Measurements from ENCODE around the gene FNDC3B.
A peak's percentile ranks its signal among the peaks of the same experiment; 100 is the strongest.

Gene FNDC3B

DNA sequence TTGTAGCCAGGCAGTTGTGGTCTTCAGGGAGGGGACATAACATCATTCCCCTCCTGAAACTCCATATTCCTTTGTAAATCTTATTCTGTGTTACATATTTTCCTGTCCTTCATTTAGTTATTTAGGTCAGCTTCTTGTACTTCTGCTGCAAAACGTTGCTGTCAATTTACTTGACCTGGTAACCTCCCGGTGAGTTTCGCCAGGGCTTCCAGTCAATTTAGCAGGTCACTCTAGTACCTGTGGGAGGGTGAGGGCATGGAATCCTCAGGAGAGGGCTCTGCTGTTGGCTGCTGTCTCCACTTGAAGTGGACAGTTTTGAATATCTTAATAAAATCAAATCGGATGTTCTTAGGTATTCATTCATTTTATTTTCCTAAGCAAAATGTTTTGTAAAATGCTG lies 29.6 kb downstream of the FNDC3B start:
- peaks cover 0 to 48% of the 10 kb centered on the region in 2 donors for H3K36me3 ChIP-seq (replicated peaks in 1 of 2; ENCODE audit: control insufficient read depth in 2 of 2, insufficient read depth in 2 of 2, low read length in 2 of 2)
- no CpG with 5 or more reads among the region's 4 CpGs for WGBS, 2 donors (ENCODE audit: extremely low coverage in 2 of 2, insufficient read length in 2 of 2, insufficient replicate concordance in 1 of 2)
- H3K23ac ChIP-seq (ENCODE audit: low read depth, low read length, poor library complexity) = no peak overlapping the region
- no peak overlapping the region for H4K8ac ChIP-seq (ENCODE audit: low read depth, low read length)
- no peak overlapping the region for H3K4me2 ChIP-seq (ENCODE audit: insufficient read depth, low read length, poor library complexity, severe bottlenecking)
- H3K4me3 ChIP-seq (ENCODE audit: low read length in 2 of 2) = no peak overlapping the region
- H2BK5ac ChIP-seq (ENCODE audit: low read length) = no peak overlapping the region
- DNase-seq (ENCODE audit: low spot score) = no peak
- no peak overlapping the region for H2AK5ac ChIP-seq (ENCODE audit: low read depth, low read length)
- H2BK15ac ChIP-seq (ENCODE audit: low read length) = no peak overlapping the region
- H3K18ac ChIP-seq (ENCODE audit: low read length) = no peak overlapping the region
- H2BK120ac ChIP-seq (ENCODE audit: low read depth, low read length) = no peak overlapping the region
- no peak overlapping the region for H4K91ac ChIP-seq (ENCODE audit: low read depth, low read length, poor library complexity)
- no peaks in the 10 kb centered on the region for H3K27me3 ChIP-seq (ENCODE audit: control insufficient read depth in 3 of 3, insufficient read depth in 3 of 3, low read depth in 1 of 3, low read length in 3 of 3)
- H3K9me3 ChIP-seq (replicated peaks in 1 of 2; ENCODE audit: control insufficient read depth in 2 of 2, insufficient read depth in 1 of 2, low read depth in 1 of 2, low read length in 2 of 2) = peaks cover 0 to 2% of the 10 kb centered on the region in 2 donors
- no peak overlapping the region for H3K9ac ChIP-seq (ENCODE audit: low read depth, low read length, poor library complexity)
- H2BK12ac ChIP-seq (ENCODE audit: low read length) = no peak overlapping the region
- H3K4ac ChIP-seq (ENCODE audit: low read length) = no peak overlapping the region
- H3K14ac ChIP-seq (ENCODE audit: low read length) = no peak overlapping the region
- no peaks in the 10 kb centered on the region for H3K79me1 ChIP-seq (ENCODE audit: low read depth, low read length)
- H3K27ac ChIP-seq (replicated peaks; ENCODE audit: low read length) = peak overlapping the region; percentile 28
- H2AFZ ChIP-seq (ENCODE audit: low read length) = no peak overlapping the region
- H3K4me1 ChIP-seq (ENCODE audit: control insufficient read depth in 2 of 2, insufficient read depth in 1 of 2, low read depth in 1 of 2, low read length in 2 of 2) = peaks cover 14 to 21% of the 10 kb centered on the region in 2 donors

DNA sequence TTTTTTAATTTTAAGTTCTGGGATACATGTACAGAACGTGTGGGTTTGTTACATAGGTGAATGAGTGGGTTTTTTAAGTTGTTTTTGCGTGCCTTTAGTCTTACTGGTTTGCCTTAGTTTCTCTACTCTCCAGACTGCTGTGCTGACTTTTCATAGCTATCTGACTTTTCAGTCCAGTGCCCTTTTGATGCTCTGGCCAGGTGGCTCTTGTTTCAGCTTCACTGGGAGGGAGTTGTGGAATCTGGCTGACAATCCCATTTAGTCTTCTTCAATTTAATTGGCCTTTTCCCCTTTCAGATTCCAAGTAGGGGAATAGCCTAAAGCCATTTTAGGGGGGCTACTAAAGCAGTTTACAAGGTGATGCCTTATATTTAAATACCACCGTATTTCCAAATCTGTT lies 30.1 kb downstream of the FNDC3B start:
- no peak overlapping the region for H3K4me2 ChIP-seq (ENCODE audit: insufficient read depth, low read length, poor library complexity, severe bottlenecking)
- no peaks in the 10 kb centered on the region for H3K27me3 ChIP-seq (ENCODE audit: control insufficient read depth in 3 of 3, insufficient read depth in 3 of 3, low read depth in 1 of 3, low read length in 3 of 3)
- peak overlapping the region; percentile 47 for H3K27ac ChIP-seq (replicated peaks; ENCODE audit: low read length)
- H3K36me3 ChIP-seq (replicated peaks in 1 of 2; ENCODE audit: control insufficient read depth in 2 of 2, insufficient read depth in 2 of 2, low read length in 2 of 2) = peaks cover 0 to 43% of the 10 kb centered on the region in 2 donors
- no peak overlapping the region for H3K23ac ChIP-seq (ENCODE audit: low read depth, low read length, poor library complexity)
- H3K4ac ChIP-seq (ENCODE audit: low read length) = no peak overlapping the region
- no peak overlapping the region for H4K8ac ChIP-seq (ENCODE audit: low read depth, low read length)
- no peak overlapping the region for H2BK15ac ChIP-seq (ENCODE audit: low read length)
- H3K14ac ChIP-seq (ENCODE audit: low read length) = no peak overlapping the region
- H3K4me1 ChIP-seq (ENCODE audit: control insufficient read depth in 2 of 2, insufficient read depth in 1 of 2, low read depth in 1 of 2, low read length in 2 of 2) = peaks cover 19 to 23% of the 10 kb centered on the region in 2 donors
- no peaks in the 10 kb centered on the region for H3K79me1 ChIP-seq (ENCODE audit: low read depth, low read length)
- H2BK5ac ChIP-seq (ENCODE audit: low read length) = no peak overlapping the region
- no peak overlapping the region for H3K18ac ChIP-seq (ENCODE audit: low read length)
- DNase-seq (ENCODE audit: low spot score) = no peak
- WGBS, 2 donors (ENCODE audit: extremely low coverage in 2 of 2, insufficient read length in 2 of 2, insufficient replicate concordance in 1 of 2) = no CpG with 5 or more reads among the region's 3 CpGs
- no peak overlapping the region for H2AFZ ChIP-seq (ENCODE audit: low read length)
- no peak overlapping the region for H4K91ac ChIP-seq (ENCODE audit: low read depth, low read length, poor library complexity)
- H2AK5ac ChIP-seq (ENCODE audit: low read depth, low read length) = no peak overlapping the region
- H2BK12ac ChIP-seq (ENCODE audit: low read length) = no peak overlapping the region
- no peak overlapping the region for H3K4me3 ChIP-seq (ENCODE audit: low read length in 2 of 2)
- H3K9ac ChIP-seq (ENCODE audit: low read depth, low read length, poor library complexity) = no peak overlapping the region
- no peak overlapping the region for H2BK120ac ChIP-seq (ENCODE audit: low read depth, low read length)
- no peaks in the 10 kb centered on the region for H3K9me3 ChIP-seq (replicated peaks in 1 of 2; ENCODE audit: control insufficient read depth in 2 of 2, insufficient read depth in 1 of 2, low read depth in 1 of 2, low read length in 2 of 2)

DNA sequence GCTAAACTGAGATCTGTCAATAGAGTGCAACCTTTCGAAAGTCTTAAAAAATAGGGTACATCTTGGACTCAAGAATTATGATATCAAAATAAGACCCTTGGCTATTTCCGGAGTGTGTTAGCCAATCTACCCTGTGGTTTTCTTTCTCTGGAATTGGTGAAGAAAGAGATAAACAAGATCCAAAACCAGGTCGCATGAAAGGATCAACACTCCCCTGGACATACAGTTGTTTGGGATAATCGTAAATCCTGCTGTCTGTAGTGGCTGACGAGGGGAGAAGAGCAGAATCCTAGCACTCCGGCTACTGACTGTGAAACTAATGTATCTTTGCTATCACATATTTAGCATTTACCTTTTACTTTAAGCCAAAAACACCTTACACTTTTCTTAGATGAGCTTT lies 30.9 kb downstream of the FNDC3B start:
- Histone ChIP-seq H3K23ac (ENCODE audit: low read depth, low read length, poor library complexity) (no peak overlapping the region), H3K14ac (ENCODE audit: low read length) (no peak overlapping the region), H3K27me3 (ENCODE audit: control insufficient read depth in 3 of 3, insufficient read depth in 3 of 3, low read depth in 1 of 3, low read length in 3 of 3) (no peaks in the 10 kb centered on the region), H2BK15ac (ENCODE audit: low read length) (no peak overlapping the region), H3K4me2 (ENCODE audit: insufficient read depth, low read length, poor library complexity, severe bottlenecking) (no peak overlapping the region), H2AFZ (ENCODE audit: low read length) (no peak overlapping the region), H3K4ac (ENCODE audit: low read length) (no peak overlapping the region), H3K9me3 (replicated peaks in 1 of 2; ENCODE audit: control insufficient read depth in 2 of 2, insufficient read depth in 1 of 2, low read depth in 1 of 2, low read length in 2 of 2) (no peaks in the 10 kb centered on the region), H2BK5ac (ENCODE audit: low read length) (no peak overlapping the region), H2BK120ac (ENCODE audit: low read depth, low read length) (no peak overlapping the region), H2BK12ac (ENCODE audit: low read length) (no peak overlapping the region), H4K8ac (ENCODE audit: low read depth, low read length) (no peak overlapping the region), H3K4me3 (ENCODE audit: low read length in 2 of 2) (no peak overlapping the region), H4K91ac (ENCODE audit: low read depth, low read length, poor library complexity) (no peak overlapping the region), H3K36me3 (replicated peaks in 1 of 2; ENCODE audit: control insufficient read depth in 2 of 2, insufficient read depth in 2 of 2, low read length in 2 of 2) (peaks cover 0 to 39% of the 10 kb centered on the region in 2 donors), H3K18ac (ENCODE audit: low read length) (no peak overlapping the region), H3K79me1 (ENCODE audit: low read depth, low read length) (no peaks in the 10 kb centered on the region), H2AK5ac (ENCODE audit: low read depth, low read length) (no peak overlapping the region), H3K9ac (ENCODE audit: low read depth, low read length, poor library complexity) (no peak overlapping the region), H3K27ac (replicated peaks; ENCODE audit: low read length) (peak overlapping the region; percentile 33), H3K4me1 (ENCODE audit: control insufficient read depth in 2 of 2, insufficient read depth in 1 of 2, low read depth in 1 of 2, low read length in 2 of 2) (peaks cover 23 to 27% of the 10 kb centered on the region in 2 donors)
- no peak for DNase-seq (ENCODE audit: low spot score)
- WGBS, 2 donors (ENCODE audit: extremely low coverage in 2 of 2, insufficient read length in 2 of 2, insufficient replicate concordance in 1 of 2) = no CpG with 5 or more reads among the region's 6 CpGs

DNA sequence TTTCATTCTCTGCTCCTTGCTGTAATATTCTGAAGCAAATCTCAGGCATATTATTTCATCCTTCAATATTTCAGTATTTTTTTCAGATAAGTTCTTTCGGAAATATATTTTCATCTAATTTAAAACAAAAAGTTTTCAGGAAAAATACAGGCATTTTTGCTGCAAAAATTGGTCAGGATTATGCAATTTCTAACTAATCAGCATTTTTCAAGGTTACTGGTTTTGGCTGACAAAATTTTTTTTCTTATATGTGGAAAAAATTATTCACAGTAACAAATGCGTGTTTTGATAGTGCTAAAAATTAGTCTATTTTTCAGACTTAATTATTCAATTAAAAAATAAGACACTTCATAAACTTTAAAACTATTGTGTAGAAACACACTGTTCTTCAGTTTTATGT lies 31.4 kb downstream of the FNDC3B start:
- Histone ChIP-seq H3K9me3 (replicated peaks in 1 of 2; ENCODE audit: control insufficient read depth in 2 of 2, insufficient read depth in 1 of 2, low read depth in 1 of 2, low read length in 2 of 2) (no peaks in the 10 kb centered on the region), H2BK5ac (ENCODE audit: low read length) (no peak overlapping the region), H2BK120ac (ENCODE audit: low read depth, low read length) (no peak overlapping the region), H3K36me3 (replicated peaks in 1 of 2; ENCODE audit: control insufficient read depth in 2 of 2, insufficient read depth in 2 of 2, low read length in 2 of 2) (peaks cover 0 to 38% of the 10 kb centered on the region in 2 donors), H4K91ac (ENCODE audit: low read depth, low read length, poor library complexity) (no peak overlapping the region), H3K4ac (ENCODE audit: low read length) (no peak overlapping the region), H2BK12ac (ENCODE audit: low read length) (no peak overlapping the region), H4K8ac (ENCODE audit: low read depth, low read length) (no peak overlapping the region), H3K4me3 (ENCODE audit: low read length in 2 of 2) (no peak overlapping the region), H3K23ac (ENCODE audit: low read depth, low read length, poor library complexity) (no peak overlapping the region), H2AFZ (ENCODE audit: low read length) (no peak overlapping the region), H3K18ac (ENCODE audit: low read length) (no peak overlapping the region), H3K4me1 (ENCODE audit: control insufficient read depth in 2 of 2, insufficient read depth in 1 of 2, low read depth in 1 of 2, low read length in 2 of 2) (peaks cover 24 to 30% of the 10 kb centered on the region in 2 donors), H3K4me2 (ENCODE audit: insufficient read depth, low read length, poor library complexity, severe bottlenecking) (no peak overlapping the region), H3K27ac (replicated peaks; ENCODE audit: low read length) (no peak overlapping the region), H3K14ac (ENCODE audit: low read length) (no peak overlapping the region), H3K27me3 (ENCODE audit: control insufficient read depth in 3 of 3, insufficient read depth in 3 of 3, low read depth in 1 of 3, low read length in 3 of 3) (no peaks in the 10 kb centered on the region), H2AK5ac (ENCODE audit: low read depth, low read length) (no peak overlapping the region), H3K79me1 (ENCODE audit: low read depth, low read length) (no peaks in the 10 kb centered on the region), H2BK15ac (ENCODE audit: low read length) (no peak overlapping the region), H3K9ac (ENCODE audit: low read depth, low read length, poor library complexity) (no peak overlapping the region)
- DNase-seq (ENCODE audit: low spot score) = no peak
- no CpG with 5 or more reads among the region's 2 CpGs for WGBS, 2 donors (ENCODE audit: extremely low coverage in 2 of 2, insufficient read length in 2 of 2, insufficient replicate concordance in 1 of 2)
